ENCODE data around the gene DDC.

Gene DDC

DNA sequence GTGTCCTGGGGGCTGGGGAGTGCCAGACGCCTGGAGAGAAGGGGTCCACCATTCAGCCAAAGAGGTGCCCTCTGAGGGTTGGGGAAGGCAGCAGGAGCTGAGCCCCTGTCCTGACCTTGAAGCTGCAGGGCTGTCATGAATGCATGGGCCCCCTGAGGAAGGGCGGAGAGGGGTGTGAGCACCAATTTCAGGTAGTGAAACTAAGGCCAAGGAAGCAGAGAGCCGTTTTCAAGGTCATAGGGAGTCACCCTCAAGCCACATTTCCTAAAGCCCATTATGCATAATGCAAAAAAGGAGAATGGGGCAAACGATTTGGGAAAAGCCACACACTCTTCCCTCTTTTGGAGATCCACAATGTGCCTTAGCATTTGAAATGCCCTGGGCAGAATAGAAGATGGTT, 152.2 kb downstream of the DDC start:
- no peak for DNase-seq (ENCODE audit: low read depth)

DNA sequence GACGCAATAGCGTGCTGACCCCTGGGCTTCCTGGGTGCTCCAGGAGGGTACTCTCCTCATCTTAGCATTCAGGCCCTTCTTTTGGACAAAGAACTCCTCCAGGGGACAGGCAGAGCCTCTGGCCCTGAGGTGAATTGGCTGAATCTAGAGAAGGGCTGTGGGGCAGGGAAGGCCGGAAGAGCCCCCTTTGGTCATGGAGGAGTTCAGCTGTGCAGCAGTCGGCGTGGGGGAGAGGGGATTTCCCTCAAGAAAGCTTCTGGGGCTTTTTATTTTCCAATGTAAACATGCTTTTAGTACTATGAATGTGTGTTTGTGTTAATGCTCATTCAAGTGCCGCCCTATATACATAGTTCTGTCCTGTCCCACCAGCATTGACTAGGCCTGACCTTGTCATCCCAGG, 153.9 kb downstream of the DDC start:
- DNase-seq (ENCODE audit: low read depth): no peak

DNA sequence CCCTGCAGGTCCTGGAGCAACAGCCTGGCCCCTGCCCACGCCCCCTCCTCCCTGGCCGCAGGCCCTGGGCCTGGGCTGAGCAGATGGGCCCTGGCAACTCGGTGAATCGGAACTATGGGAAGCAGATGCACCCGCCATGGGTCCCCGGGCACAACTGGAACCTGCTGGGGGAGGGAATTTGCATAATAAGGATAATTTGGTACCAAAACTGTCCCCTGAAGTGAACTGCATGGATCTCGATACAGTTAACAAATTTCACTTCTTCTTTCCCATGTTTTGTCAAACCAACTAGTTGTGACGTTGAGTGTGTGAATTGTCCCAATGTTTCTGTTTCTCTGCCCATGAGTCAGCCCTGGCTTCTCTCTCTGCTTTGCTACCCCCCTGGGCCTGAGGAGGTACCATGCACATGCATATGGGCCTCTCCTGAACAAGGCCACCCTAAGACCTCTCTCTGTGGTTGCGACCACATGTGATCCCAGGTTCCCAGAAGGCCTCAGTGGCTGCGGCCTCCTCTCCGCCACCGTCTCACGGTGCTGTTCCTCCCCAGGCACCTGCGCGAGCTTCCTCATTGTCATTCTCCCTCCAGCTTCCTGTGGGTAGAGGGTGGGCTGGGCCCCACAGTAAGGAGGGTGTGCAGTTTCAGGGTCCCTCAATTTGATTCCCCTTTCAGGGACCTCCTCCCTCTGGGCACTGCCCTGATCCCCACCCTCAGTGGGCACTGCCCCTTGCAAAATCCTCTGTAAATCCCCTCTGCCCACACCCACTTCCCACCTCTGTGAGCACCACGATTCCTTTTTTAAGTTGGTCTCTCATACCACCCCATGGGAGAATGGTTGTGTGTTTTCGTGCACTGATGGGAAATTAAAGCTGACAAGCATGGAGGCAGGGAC, 155.1 kb downstream of the DDC start:
- DNase-seq (ENCODE audit: low read depth): no peak

All from T-helper 22 cell (primary cell).